HCT116 (cell line): Measurements from ENCODE around the gene CFAP57. TPM values are rescaled to one million over a fixed set of nuclear protein-coding genes. Genes with fewer than 3 reads are reported as not detected.

Experiments used
- ATAC-seq: fragments of 200-7000 bp; cut with Tn5 transposase; 2 replicates; pipeline ENCODE4 v1.9.1; 2020; ENCODE audit warnings: mild to moderate bottlenecking, moderate library complexity
- BruUV-seq: library from RNA; stranded (reverse); fragments of 400-500 nt; replicated peaks from 2 replicates; lab custom pipeline; 2021; lab: Mats Ljungman, UMichigan
- CTCF ChIA-PET: fragments of 300-600 bp; sonication (Branson Sonifier 250); formaldehyde crosslinking; loops from one replicate; lab custom pipeline; 2021; ENCODE audit warnings: antibody characterized with exemption; lab: Charles Lee
- POLR2A ChIA-PET: fragments of 300-600, 350-600 bp; sonication (Branson Sonifier 250); formaldehyde crosslinking; loops from one replicate; lab custom pipeline; 2021; ENCODE audit warnings: antibody characterized with exemption; lab: Charles Lee
- RAD21 ChIA-PET, 2 experiments: fragments of 300-600 bp; sonication (Branson Sonifier 250); formaldehyde crosslinking; loops; one replicate each; lab custom pipeline; 2023; ENCODE audit warnings: low total read pairs in 2 of 2; ENCODE audit not compliant: uncharacterized antibody in 2 of 2, unreplicated experiment in 2 of 2, low non-redundant PET in 1 of 2; lab: Charles Lee
- DNase-seq: peaks from one replicate; pipeline ENCODE4 v3.0.0-alpha.2; 2010; ENCODE audit warnings: low read depth, low spot score
- H2AFZ ChIP-seq: fragments of 200-600 bp; shearing (Covaris generic), sonication (generic); 2 replicates; pipeline ENCODE4 v1.6.1; 2017; ENCODE audit warnings: low read depth, mixed run types, mixed read lengths, antibody characterized with exemption, low read length; ENCODE audit not compliant: poor library complexity, severe bottlenecking
- H3K27ac ChIP-seq: 2 replicates; pipeline ENCODE4 v1.5.1; 2012; ENCODE audit warnings: low read depth, low read length
- H3K27me3 ChIP-seq: fragments of 200-600 bp; sonication (generic); 2 replicates; pipeline ENCODE4 v1.6.1; 2016; ENCODE audit warnings: mixed run types, low read length, mixed read lengths; ENCODE audit not compliant: insufficient read depth
- H3K36me3 ChIP-seq, 2 experiments: fragments of 200-500 bp in 1 of 2; fragments of 200-600 bp in 1 of 2; sonication (Bioruptor generic) in 1 of 2; sonication (generic) in 1 of 2; 2 replicates each; pipeline versions ENCODE4 v1.5.1 to v1.6.1; 2014 to 2016; ENCODE audit warnings: low read length in 2 of 2, inconsistent platforms in 1 of 2, mixed read lengths in 1 of 2, mixed run types in 1 of 2; ENCODE audit not compliant: insufficient read depth in 2 of 2, control insufficient read depth in 1 of 2
- H3K4me1 ChIP-seq, 2 experiments: fragments of 200-600 bp in 1 of 2; sonication (generic) in 1 of 2; 2 replicates each; pipeline versions ENCODE4 v1.5.1 to v1.6.1; 2012 to 2017; ENCODE audit warnings: low read length in 2 of 2, inconsistent platforms in 1 of 2, mild to moderate bottlenecking in 1 of 2, mixed read lengths in 1 of 2, mixed run types in 1 of 2, moderate library complexity in 1 of 2; ENCODE audit not compliant: insufficient read depth in 2 of 2, control insufficient read depth in 1 of 2
- H3K4me2 ChIP-seq: fragments of 200-600 bp; sonication (generic); 2 replicates; pipeline ENCODE4 v1.6.1; 2017; ENCODE audit warnings: mixed run types, low read length, mixed read lengths
- H3K4me3 ChIP-seq, 2 experiments: fragments of 200-600 bp in 1 of 2; sonication (generic) in 1 of 2; replicated peaks in 1 of 2; 2 replicates each; pipeline ENCODE4 v1.5.1; 2011 to 2016; ENCODE audit warnings: low read length in 2 of 2, control low read depth in 1 of 2, low read depth in 1 of 2, mild to moderate bottlenecking in 1 of 2, mixed read lengths in 1 of 2, mixed run types in 1 of 2
- H3K79me2 ChIP-seq: fragments of 200-600 bp; sonication (generic); 2 replicates; pipeline ENCODE4 v1.6.1; 2017; ENCODE audit warnings: mild to moderate bottlenecking, mixed run types, low read length, moderate library complexity, mixed read lengths; ENCODE audit not compliant: insufficient read depth
- H3K9ac ChIP-seq: fragments of 200-600 bp; sonication (generic); 2 replicates; pipeline ENCODE4 v1.6.1; 2016; ENCODE audit warnings: low read length, mixed read lengths
- H3K9me2 ChIP-seq: fragments of 200-600 bp; sonication (generic), shearing (Covaris generic); 2 replicates; pipeline ENCODE4 v1.6.1; 2017; ENCODE audit warnings: mixed run types, mild to moderate bottlenecking, moderate library complexity; ENCODE audit not compliant: insufficient read depth
- H3K9me3 ChIP-seq, 2 experiments: fragments of 200-500 bp in 1 of 2; fragments of 200-600 bp in 1 of 2; sonication (Bioruptor generic) in 1 of 2; sonication (generic) in 1 of 2; 2 replicates each; pipeline ENCODE4 v1.6.1; 2014 to 2017; ENCODE audit warnings: low read length in 2 of 2, mixed read lengths in 2 of 2, inconsistent platforms in 1 of 2, low read depth in 1 of 2, mild to moderate bottlenecking in 1 of 2, mixed run types in 1 of 2, moderate library complexity in 1 of 2; ENCODE audit not compliant: control insufficient read depth in 1 of 2, insufficient read depth in 1 of 2
- H4K20me1 ChIP-seq: fragments of 200-600 bp; sonication (generic), shearing (Covaris generic); 2 replicates; pipeline ENCODE4 v1.6.1; 2017; ENCODE audit warnings: mixed run types, mild to moderate bottlenecking, moderate library complexity; ENCODE audit not compliant: insufficient read depth
- CEBPB ChIP-seq: IDR thresholded peaks from 2 replicates; pipeline ENCODE4 v1.6.1; 2012; ENCODE audit warnings: low read depth
- FOSL1 ChIP-seq: IDR thresholded peaks from 2 replicates; pipeline ENCODE4 v1.6.1; 2012; ENCODE audit warnings: low read depth
- SRF ChIP-seq: IDR thresholded peaks from 2 replicates; pipeline ENCODE4 v1.6.1; 2012; ENCODE audit warnings: low read depth
- YY1 ChIP-seq: IDR thresholded peaks from 2 replicates; pipeline ENCODE4 v1.6.1; 2011; ENCODE audit warnings: low read length, low read depth, moderate library complexity, mild to moderate bottlenecking; ENCODE audit not compliant: insufficient replicate concordance; ENCODE audit errors: extremely low read depth
- ZFX ChIP-seq: fragments of 450-650 bp; IDR thresholded peaks from 2 replicates; pipeline ENCODE4 v1.6.1; 2017
- intact Hi-C: fragments of 100-400 bp; cut with micrococcal nuclease; formaldehyde crosslinking; loops from 2 replicates; pipeline ENCODE4 v1.10.0; 2022
- total RNA-seq: library from RNA; stranded (reverse); gene quantifications from one replicate; pipeline ENCODE4 v1.2.1, GENCODE V29; 2021; ENCODE audit not compliant: unreplicated experiment
- TF ChIP-seq, protein P1 (sequence below), 3 experiments: fragments of 200-600 bp in 1 of 3; sonication (generic) in 1 of 3; IDR thresholded peaks in 2 of 3; conservative IDR thresholded peaks in 1 of 3; 2 replicates each; pipeline ENCODE4 v1.5.1; 2012 to 2017; ENCODE audit warnings: low read depth in 2 of 3, low read length in 2 of 3, antibody characterized with exemption in 1 of 3, borderline replicate concordance in 1 of 3, control low read depth in 1 of 3, mild to moderate bottlenecking in 1 of 3, mixed read lengths in 1 of 3, mixed run types in 1 of 3, moderate library complexity in 1 of 3; ENCODE audit not compliant: insufficient read depth in 1 of 3
- TF ChIP-seq, protein P2 (sequence below): IDR thresholded peaks from 2 replicates; pipeline ENCODE4 v1.6.1; 2011; ENCODE audit warnings: mild to moderate bottlenecking, low read length, moderate library complexity; ENCODE audit not compliant: insufficient replicate concordance; ENCODE audit errors: extremely low read depth
- TF ChIP-seq, protein P3 (sequence below): IDR thresholded peaks from 2 replicates; pipeline ENCODE4 v1.6.1; 2012

The CFAP57 gene
- total RNA-seq, 1 experiment from 2014 or later = 0.49 TPM

DNA sequence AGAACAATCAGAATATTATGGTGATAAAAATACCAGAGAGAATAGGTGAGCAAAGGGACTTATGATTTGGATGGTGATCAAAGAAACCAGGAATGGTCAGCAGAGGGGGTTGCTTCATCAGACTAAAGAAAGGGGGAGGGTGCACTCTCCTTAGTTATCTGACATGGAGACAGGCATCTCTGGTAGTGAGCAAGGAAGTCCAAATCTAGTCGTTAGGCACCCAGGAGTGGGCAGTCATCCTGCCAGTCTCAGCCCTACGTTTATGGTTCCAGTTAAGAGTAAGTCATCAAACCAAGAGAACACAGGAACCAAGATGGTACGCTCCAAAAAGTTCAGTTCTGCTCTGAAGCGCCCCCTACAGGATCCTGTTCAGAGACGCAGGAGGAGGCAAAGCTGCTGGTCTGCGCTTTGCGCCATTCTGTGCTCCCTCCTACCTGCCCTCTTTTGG is 28.7 kb upstream of the CFAP57 start (continued):
- TF ChIP-seq, protein P1, sequence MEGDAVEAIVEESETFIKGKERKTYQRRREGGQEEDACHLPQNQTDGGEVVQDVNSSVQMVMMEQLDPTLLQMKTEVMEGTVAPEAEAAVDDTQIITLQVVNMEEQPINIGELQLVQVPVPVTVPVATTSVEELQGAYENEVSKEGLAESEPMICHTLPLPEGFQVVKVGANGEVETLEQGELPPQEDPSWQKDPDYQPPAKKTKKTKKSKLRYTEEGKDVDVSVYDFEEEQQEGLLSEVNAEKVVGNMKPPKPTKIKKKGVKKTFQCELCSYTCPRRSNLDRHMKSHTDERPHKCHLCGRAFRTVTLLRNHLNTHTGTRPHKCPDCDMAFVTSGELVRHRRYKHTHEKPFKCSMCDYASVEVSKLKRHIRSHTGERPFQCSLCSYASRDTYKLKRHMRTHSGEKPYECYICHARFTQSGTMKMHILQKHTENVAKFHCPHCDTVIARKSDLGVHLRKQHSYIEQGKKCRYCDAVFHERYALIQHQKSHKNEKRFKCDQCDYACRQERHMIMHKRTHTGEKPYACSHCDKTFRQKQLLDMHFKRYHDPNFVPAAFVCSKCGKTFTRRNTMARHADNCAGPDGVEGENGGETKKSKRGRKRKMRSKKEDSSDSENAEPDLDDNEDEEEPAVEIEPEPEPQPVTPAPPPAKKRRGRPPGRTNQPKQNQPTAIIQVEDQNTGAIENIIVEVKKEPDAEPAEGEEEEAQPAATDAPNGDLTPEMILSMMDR (IDR thresholded peaks at IDR 0.05 in 2 of 3, conservative IDR thresholded peaks at IDR 0.05 in 1 of 3; ENCODE audit: borderline replicate concordance in 1 of 3, insufficient read depth in 1 of 3, low read depth in 2 of 3, low read length in 2 of 3) = peak; percentile 84 to 92 (median 91)
- no peak; the same call in 1 of the 2 replicates for TF ChIP-seq SRF

DNA sequence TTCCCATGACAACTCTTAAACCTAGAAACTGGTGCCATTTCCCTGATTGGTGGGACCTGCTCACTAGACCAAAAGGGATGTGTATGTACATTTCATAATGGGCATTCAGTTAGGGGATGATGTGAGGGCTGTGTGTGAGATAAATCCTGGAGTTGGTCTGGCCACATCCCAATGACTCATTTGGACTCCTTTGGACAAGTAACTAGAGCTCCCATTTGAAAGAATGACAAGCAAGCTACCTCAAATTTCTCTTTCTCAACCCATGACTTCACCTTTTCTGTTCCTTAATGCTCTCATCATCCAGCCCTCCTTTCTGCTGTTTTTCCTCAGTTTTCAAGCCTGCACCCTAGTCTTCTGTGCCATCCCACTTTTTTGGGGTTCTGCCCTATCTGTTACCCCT is 27.9 kb upstream of the CFAP57 start:
- RAD21 ChIA-PET = no interaction called here
- TF ChIP-seq, protein P1 (IDR thresholded peaks at IDR 0.05 in 2 of 3, conservative IDR thresholded peaks at IDR 0.05 in 1 of 3; ENCODE audit: borderline replicate concordance in 1 of 3, insufficient read depth in 1 of 3, low read depth in 2 of 3, low read length in 2 of 3) = no peak
- TF ChIP-seq ZFX (no peak), CEBPB (no peak), FOSL1 (no peak), YY1 (no peak)
- TF ChIP-seq, protein P2, sequence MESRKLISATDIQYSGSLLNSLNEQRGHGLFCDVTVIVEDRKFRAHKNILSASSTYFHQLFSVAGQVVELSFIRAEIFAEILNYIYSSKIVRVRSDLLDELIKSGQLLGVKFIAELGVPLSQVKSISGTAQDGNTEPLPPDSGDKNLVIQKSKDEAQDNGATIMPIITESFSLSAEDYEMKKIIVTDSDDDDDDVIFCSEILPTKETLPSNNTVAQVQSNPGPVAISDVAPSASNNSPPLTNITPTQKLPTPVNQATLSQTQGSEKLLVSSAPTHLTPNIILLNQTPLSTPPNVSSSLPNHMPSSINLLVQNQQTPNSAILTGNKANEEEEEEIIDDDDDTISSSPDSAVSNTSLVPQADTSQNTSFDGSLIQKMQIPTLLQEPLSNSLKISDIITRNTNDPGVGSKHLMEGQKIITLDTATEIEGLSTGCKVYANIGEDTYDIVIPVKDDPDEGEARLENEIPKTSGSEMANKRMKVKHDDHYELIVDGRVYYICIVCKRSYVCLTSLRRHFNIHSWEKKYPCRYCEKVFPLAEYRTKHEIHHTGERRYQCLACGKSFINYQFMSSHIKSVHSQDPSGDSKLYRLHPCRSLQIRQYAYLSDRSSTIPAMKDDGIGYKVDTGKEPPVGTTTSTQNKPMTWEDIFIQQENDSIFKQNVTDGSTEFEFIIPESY = no peak
- TF ChIP-seq, protein P3, sequence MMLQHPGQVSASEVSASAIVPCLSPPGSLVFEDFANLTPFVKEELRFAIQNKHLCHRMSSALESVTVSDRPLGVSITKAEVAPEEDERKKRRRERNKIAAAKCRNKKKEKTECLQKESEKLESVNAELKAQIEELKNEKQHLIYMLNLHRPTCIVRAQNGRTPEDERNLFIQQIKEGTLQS = no peak
- intact Hi-C loops = no loop called here
- H3K79me2 ChIP-seq = no peaks in the 10 kb centered on the region
- no peak overlapping the region for H3K9ac ChIP-seq
- no TSS peak for BruUV-seq
- H4K20me1 ChIP-seq = no peaks in the 10 kb centered on the region
- no peaks in the 10 kb centered on the region for H3K9me3 ChIP-seq
- ATAC-seq (no peak), DNase-seq (no peak)
- H3K4me2 ChIP-seq = 0 out of 2 replicates have a peak overlapping the region, but pooled peaks have one; percentile 53
- H3K27me3 ChIP-seq = no peaks in the 10 kb centered on the region
- H3K9me2 ChIP-seq = no peaks in the 10 kb centered on the region
- peak overlapping the region; percentile 74 for H2AFZ ChIP-seq
- CTCF ChIA-PET = interaction anchor here (0.5 to 2.0 kb wide), 7 partner anchors 8 to 380 kb away, joined by 3 to 9 read pairs (median 3); no protein-coding TSS in a partner anchor
- H3K27ac ChIP-seq = no peak overlapping the region
- H3K4me1 ChIP-seq = peaks cover 5 to 23% of the 10 kb centered on the region in 2 experiments; a peak in 3 of 4 replicates
- POLR2A ChIA-PET = no interaction called here
- no peak overlapping the region for H3K4me3 ChIP-seq
- H3K36me3 ChIP-seq = no peaks in the 10 kb centered on the region
